ENCODE results near the gene COL26A1. TPM values are rescaled to one million over a fixed set of nuclear protein-coding genes. Genes with fewer than 3 reads are reported as not detected.

Gene COL26A1
- total RNA-seq, 6 experiments from 2014 or later, result not detected

- Mint-ChIP-seq H3K36me3 (ENCODE audit: low read depth) (no peaks in the 10 kb centered on the region), H3K4me3 (no peak overlapping the region), H3K4me1 (ENCODE audit: low read depth) (peaks cover 10% of the 10 kb centered on the region; the same call in 1 of the 2 replicates), H3K27me3 (ENCODE audit: insufficient read depth) (no peaks in the 10 kb centered on the region), H3K9me3 (no peaks in the 10 kb centered on the region), H3K27ac (no peak overlapping the region)
- DNase-seq, result no peak
- TF ChIP-seq CTCF (IDR thresholded peaks at IDR 0.05), result no peak
Measured at GRCh38 chr7:101605611-101606497, 243.2 kb downstream of the COL26A1 start.

GRCh38 chr7:101606498-101606923 lies 243.8 kb downstream of the COL26A1 start:
- Mint-ChIP-seq H3K27me3 (ENCODE audit: insufficient read depth) (no peaks in the 10 kb centered on the region; the same call in 1 of the 2 replicates), H3K4me1 (ENCODE audit: low read depth) (peaks cover 10% of the 10 kb centered on the region; the same call in 1 of the 2 replicates), H3K36me3 (ENCODE audit: low read depth) (no peaks in the 10 kb centered on the region), H3K9me3 (no peaks in the 10 kb centered on the region), H3K27ac (no peak overlapping the region), H3K4me3 (no peak overlapping the region)
- no peak for DNase-seq
- no peak for TF ChIP-seq CTCF (IDR thresholded peaks at IDR 0.05)

Other genes with a start within 250 kb of the COL26A1 start
- gene SERPINE1, start 235.8 kb upstream of the COL26A1 start, total RNA-seq (2021; fragmentation: NEBNext Ultra II Directional; extraction: Animal tissue kit (Norgen Biotek cat#: 25700)), result 1,000 to 10,000 TPM in 4 of 6 experiments, 100 to 1,000 TPM in 2; 906 to 2,092 (median 1,052) TPM
- 100 to 1,000 TPM; 154 to 176 (median 166) TPM for gene AP1S1, start 208.4 kb upstream of the COL26A1 start, total RNA-seq (2021; fragmentation: NEBNext Ultra II Directional; extraction: Animal tissue kit (Norgen Biotek cat#: 25700))
- under 1 TPM; 0.19 to 0.78 (median 0.35) TPM for gene VGF, start 197.3 kb upstream of the COL26A1 start, total RNA-seq (2021; fragmentation: NEBNext Ultra II Directional; extraction: Animal tissue kit (Norgen Biotek cat#: 25700))
- not detected for gene NAT16, start 182.6 kb upstream of the COL26A1 start, total RNA-seq (2021; fragmentation: NEBNext Ultra II Directional; extraction: Animal tissue kit (Norgen Biotek cat#: 25700))
- not detected for gene MOGAT3, start 161.8 kb upstream of the COL26A1 start, total RNA-seq (2021; fragmentation: NEBNext Ultra II Directional; extraction: Animal tissue kit (Norgen Biotek cat#: 25700))
- gene PLOD3, start 145.3 kb upstream of the COL26A1 start, total RNA-seq (2021; fragmentation: NEBNext Ultra II Directional; extraction: Animal tissue kit (Norgen Biotek cat#: 25700)), result 100 to 1,000 TPM; 128 to 179 (median 140) TPM
- gene ZNHIT1, start 144.7 kb upstream of the COL26A1 start, total RNA-seq (2021; fragmentation: NEBNext Ultra II Directional; extraction: Animal tissue kit (Norgen Biotek cat#: 25700)), result 100 to 1,000 TPM in 2 of 6 experiments, 10 to 100 TPM in 4; 88.9 to 113 (median 94.0) TPM
- 1 to 10 TPM; 2.0 to 3.5 (median 2.9) TPM for gene CLDN15, start 125.1 kb upstream of the COL26A1 start, total RNA-seq (2021; fragmentation: NEBNext Ultra II Directional; extraction: Animal tissue kit (Norgen Biotek cat#: 25700))
- 100 to 1,000 TPM; 160 to 220 (median 192) TPM for gene FIS1, start 117.8 kb upstream of the COL26A1 start, total RNA-seq (2021; fragmentation: NEBNext Ultra II Directional; extraction: Animal tissue kit (Norgen Biotek cat#: 25700))
- gene IFT22, start 41.1 kb upstream of the COL26A1 start, total RNA-seq (2021; fragmentation: NEBNext Ultra II Directional; extraction: Animal tissue kit (Norgen Biotek cat#: 25700)), result 10 to 100 TPM; 25.6 to 30.6 (median 26.6) TPM

Measured in HFFc6 (cell line).